Fibroblast of mammary gland (primary cell): ENCODE measurements around the gene PROSER3.

Source experiments
- DNase-seq: peaks from one replicate; pipeline ENCODE4 v3.0.0-alpha.2; 2010; ENCODE audit warnings: low read depth
- H3K4me3 ChIP-seq: 2 replicates; pipeline ENCODE4 v1.5.1; 2011; ENCODE audit warnings: low read depth, mild to moderate bottlenecking, low read length, moderate library complexity; ENCODE audit not compliant: control insufficient read depth
- CTCF ChIP-seq: conservative IDR thresholded peaks from 2 replicates; pipeline ENCODE4 v1.5.1; 2011; ENCODE audit warnings: low read depth, low read length, inconsistent platforms; ENCODE audit not compliant: control insufficient read depth, insufficient read depth

PROSER3 gene

DNA sequence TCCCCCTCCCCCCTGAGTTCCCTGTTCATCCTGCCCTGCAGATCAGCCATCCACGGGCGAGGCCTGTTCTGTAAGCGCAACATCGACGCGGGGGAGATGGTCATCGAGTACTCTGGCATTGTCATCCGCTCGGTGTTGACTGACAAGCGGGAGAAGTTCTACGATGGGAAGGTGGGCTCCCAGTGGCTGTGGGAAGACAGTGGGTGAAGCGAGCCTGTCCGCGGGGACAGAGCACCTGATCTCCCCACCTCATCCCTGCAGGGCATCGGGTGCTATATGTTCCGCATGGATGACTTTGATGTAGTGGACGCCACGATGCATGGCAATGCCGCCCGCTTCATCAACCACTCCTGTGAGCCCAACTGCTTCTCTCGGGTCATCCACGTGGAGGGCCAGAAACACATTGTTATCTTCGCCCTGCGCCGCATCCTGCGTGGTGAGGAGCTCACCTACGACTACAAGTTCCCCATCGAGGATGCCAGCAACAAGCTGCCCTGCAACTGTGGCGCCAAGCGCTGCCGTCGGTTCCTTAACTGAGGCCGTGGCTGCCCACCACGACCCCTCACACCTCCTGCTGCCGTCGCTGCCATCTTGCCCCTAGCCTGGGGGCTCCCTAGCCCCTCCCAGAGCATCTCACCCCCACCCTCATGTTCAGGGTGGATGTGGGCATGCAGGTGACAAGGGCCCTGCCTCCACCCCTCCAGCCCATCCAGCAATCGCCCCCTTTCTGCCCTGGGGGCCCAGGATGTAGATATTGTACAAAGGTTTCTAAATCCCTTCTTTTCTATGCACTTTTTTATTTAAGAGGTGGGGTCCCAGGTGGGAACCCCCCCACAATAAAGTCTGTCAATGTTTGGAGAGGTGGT, 19.7 kb upstream of the PROSER3 start:
- TF ChIP-seq CTCF: no peak
- no peak for DNase-seq
- no peak overlapping the region for H3K4me3 ChIP-seq

DNA sequence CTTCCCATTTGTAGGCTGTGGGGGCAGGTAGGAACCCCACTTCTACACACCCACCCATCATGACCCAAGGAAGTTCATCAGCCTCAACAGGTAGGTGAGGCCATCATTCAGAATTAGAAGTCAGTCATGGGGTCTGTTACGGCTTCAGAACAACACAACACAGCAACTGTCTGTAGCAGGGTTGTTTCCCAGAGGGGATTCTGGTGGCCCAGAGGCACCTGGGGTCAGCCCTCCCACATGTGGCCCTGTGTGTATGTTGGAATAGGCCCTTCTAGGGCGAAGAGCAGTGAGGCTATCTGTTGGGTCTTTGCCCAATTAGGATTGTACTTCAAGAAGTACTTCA, 19.1 kb upstream of the PROSER3 start:
- peak; percentile 11 for DNase-seq
- no peak overlapping the region for H3K4me3 ChIP-seq
- no peak for TF ChIP-seq CTCF

GRCh38 chr19:35739275-35740107, 18.5 kb upstream of the PROSER3 start:
- TF ChIP-seq CTCF: no peak
- no peak for DNase-seq
- peak overlapping the region; percentile 65 for H3K4me3 ChIP-seq

- no peak for TF ChIP-seq CTCF
- H3K4me3 ChIP-seq: peak overlapping the region; percentile 65
- DNase-seq: no peak
These were observed 17.9 kb upstream of the PROSER3 start for GRCh38 chr19:35740108-35740422.

GRCh38 chr19:35740423-35741202, 17.4 kb upstream of the PROSER3 start:
- TF ChIP-seq CTCF: no peak
- peak overlapping the region; percentile 65 for H3K4me3 ChIP-seq
- DNase-seq: peak; percentile 93

DNA sequence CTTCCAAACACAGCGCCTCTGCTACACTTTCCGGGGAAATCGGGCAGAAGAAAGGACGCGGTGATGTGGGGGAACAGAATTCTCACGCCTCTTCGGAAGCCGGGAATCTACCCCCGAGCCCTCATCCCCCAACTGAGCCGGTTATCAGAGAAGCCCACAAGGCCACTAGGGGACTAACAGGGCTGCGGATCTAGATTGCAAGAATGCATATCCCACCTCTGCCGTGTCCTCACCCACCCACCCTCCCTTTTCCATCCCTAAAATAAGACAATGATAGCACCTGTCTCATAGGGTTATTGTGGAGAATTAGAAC, 16.8 kb upstream of the PROSER3 start:
- H3K4me3 ChIP-seq: peak overlapping the region; percentile 65
- TF ChIP-seq CTCF: no peak
- no peak for DNase-seq
